HG03571 (cell line): Measurements from ENCODE around the gene DAZAP2.

Source experiments
- ATAC-seq: cut with Tn5 transposase; IDR thresholded peaks from one replicate; pipeline ENCODE4 v1.9.1; 2021; ENCODE audit not compliant: unreplicated experiment

The DAZAP2 gene

GRCh38 chr12:51238510-51239334 lies at the start of gene DAZAP2:
DAZAP2 (plus strand) TSS chr12:51238826; CDS start chr12:51238908, 82 bp downstream.
- ATAC-seq: peak; percentile 85

GRCh38 chr12:51189790-51190355 lies 48.8 kb upstream of the DAZAP2 start:
- no peak for ATAC-seq

GRCh38 chr12:51190820-51191219 lies 47.8 kb upstream of the DAZAP2 start:
- ATAC-seq: no peak

GRCh38 chr12:51191516-51192283 lies 46.9 kb upstream of the DAZAP2 start:
- no peak for ATAC-seq

GRCh38 chr12:51192284-51192671 lies 46.3 kb upstream of the DAZAP2 start:
- no peak for ATAC-seq

- ATAC-seq: no peak
Observed at GRCh38 chr12:51195841-51196240, 42.8 kb upstream of the DAZAP2 start.

GRCh38 chr12:51196547-51196946 lies 42.1 kb upstream of the DAZAP2 start:
- no peak for ATAC-seq

GRCh38 chr12:51197736-51198567 lies 40.7 kb upstream of the DAZAP2 start:
- no peak for ATAC-seq

GRCh38 chr12:51198568-51199365 lies 39.9 kb upstream of the DAZAP2 start:
- no peak for ATAC-seq

- no peak for ATAC-seq
Observed at GRCh38 chr12:51199366-51199945, 39.2 kb upstream of the DAZAP2 start.

GRCh38 chr12:51200156-51200555 lies 38.5 kb upstream of the DAZAP2 start:
- ATAC-seq: no peak

GRCh38 chr12:51200806-51201205 lies 37.8 kb upstream of the DAZAP2 start:
- ATAC-seq: no peak

GRCh38 chr12:51202718-51203117 lies 35.9 kb upstream of the DAZAP2 start:
- no peak for ATAC-seq

- no peak for ATAC-seq
Observed at GRCh38 chr12:51205350-51205749, 33.3 kb upstream of the DAZAP2 start.

- no peak for ATAC-seq
Observed at GRCh38 chr12:51208016-51208660, 30.5 kb upstream of the DAZAP2 start.

- no peak for ATAC-seq
Observed at GRCh38 chr12:51209259-51209658, 29.4 kb upstream of the DAZAP2 start.

- no peak for ATAC-seq
Observed at GRCh38 chr12:51210690-51211395, 27.8 kb upstream of the DAZAP2 start.

- no peak for ATAC-seq
Observed at GRCh38 chr12:51214895-51215294, 23.7 kb upstream of the DAZAP2 start.

GRCh38 chr12:51216642-51217041 lies 22.0 kb upstream of the DAZAP2 start:
- no peak for ATAC-seq
